ENCODE measurements around the gene ERC1. TPM values are rescaled to one million over a fixed set of nuclear protein-coding genes. Genes with fewer than 3 reads are reported as not detected.
"Not testable (repeated sequence)": the region's sequence is repeated elsewhere in the genome, so short reads cannot be mapped to it uniquely, and the experiment has no call there.

ERC1 gene
- total RNA-seq, 1 experiment from 2014 or later = 7.7 TPM

DNA sequence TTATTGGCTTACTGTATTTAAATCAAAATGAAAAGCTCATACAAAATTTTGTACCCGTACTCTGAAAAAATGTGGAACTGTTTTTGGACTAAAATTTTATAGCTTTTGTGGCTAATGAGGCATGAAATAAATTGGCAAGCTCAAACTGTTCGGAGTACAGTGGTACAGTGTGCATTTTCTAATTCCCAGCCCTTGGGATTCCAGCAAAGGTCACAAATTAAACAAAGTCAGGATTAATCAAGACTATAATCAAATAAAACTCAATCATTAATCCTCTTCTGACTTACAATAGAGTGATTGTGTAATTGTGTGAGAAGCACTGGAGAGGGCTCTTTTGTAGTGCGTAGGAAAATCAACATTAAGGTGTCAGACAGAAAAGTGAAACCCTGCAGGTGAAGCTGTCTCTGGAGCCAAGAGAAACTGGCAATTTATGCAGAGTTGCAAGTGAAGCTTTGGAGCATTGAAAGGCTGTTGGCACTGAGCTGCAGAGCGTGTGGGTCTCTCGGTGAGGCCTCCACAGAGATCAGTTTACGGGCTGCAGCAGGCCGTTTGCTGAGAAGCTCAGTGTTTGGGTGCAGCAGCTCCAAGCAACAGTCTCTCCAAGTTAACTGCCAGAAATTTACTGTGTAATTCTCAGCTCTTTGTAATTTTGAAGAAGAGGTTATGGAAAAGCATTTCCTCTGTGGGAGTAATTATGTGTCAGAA is 327.5 kb downstream of the ERC1 start:
- DNase-seq (ENCODE audit: low spot score) = no peak

DNA sequence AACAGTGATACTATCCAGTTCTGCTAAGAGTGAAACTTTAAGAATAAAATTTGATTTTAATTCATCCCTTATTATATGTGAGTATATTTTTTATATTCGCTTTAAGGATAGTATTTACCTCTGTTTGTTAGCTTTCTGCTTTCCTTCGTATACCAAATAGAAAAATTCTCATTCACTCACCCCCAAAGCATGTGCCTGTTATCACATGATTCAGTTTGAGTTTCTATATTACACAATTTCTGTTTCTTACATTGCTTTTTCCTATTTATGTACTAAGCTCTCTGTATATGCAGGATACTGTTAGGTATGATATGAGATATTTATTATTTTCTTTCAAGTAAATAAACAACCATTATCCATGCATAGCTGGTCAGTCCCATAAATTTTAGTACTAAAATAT is 328.2 kb downstream of the ERC1 start:
- DNase-seq (ENCODE audit: low spot score) = no peak

DNA sequence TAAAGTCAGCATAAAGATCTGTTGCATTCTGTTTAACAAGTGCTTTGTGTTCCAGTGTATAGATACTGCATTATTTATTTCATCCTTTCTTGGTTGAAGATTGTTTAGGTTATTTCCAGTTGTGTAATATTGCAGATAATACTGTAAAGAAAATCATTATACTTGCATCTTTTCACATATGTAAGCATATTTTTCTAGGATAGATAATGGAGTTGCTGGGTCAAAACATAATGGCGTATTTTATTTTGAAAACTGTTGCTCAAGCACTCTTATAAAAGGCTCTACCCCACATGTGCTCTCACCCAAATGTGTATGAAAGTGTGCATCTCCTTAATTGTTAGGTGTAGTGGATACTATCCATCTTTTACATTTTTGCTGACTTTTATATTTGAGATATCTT is 329.0 kb downstream of the ERC1 start:
- DNase-seq (ENCODE audit: low spot score) = no peak

DNA sequence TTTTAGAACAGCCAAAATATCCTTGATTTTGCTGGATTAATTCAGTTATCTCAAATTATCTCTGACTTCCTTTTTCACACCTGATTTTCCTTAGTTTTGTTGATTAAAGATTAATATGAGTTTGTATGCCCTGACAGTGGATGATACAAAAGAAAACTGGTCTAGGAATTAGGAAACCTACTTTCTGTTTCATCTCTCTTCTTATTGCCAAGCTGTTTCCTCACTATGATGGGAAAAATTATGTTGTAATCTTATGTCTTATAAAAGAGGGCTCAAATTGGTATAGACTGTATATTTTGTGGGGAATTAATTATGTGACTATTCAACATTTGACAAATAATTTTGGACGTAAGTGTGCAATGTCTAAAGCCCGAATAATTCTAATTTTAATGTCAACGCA is 331.8 kb downstream of the ERC1 start:
- no peak for DNase-seq (ENCODE audit: low spot score)

DNA sequence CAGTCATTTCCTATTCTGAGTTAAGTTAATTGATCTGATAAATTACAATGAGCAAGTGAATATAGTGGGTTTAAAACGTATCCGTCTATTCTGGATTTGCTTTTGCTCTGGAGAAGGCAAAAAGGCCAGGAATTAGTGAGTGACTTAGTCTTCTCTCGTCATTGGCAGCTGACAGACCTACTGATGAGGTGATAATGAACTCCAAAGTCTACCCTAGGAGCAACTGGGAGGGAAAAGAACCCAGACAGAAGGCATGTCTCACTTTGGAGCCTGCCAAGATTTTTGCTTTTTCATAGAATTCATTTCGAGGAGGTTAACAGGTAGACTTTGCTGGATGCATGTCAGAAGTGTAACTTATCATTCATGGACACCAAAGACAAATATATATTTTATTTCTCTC is 333.1 kb downstream of the ERC1 start:
- DNase-seq (ENCODE audit: low spot score) = no peak

DNA sequence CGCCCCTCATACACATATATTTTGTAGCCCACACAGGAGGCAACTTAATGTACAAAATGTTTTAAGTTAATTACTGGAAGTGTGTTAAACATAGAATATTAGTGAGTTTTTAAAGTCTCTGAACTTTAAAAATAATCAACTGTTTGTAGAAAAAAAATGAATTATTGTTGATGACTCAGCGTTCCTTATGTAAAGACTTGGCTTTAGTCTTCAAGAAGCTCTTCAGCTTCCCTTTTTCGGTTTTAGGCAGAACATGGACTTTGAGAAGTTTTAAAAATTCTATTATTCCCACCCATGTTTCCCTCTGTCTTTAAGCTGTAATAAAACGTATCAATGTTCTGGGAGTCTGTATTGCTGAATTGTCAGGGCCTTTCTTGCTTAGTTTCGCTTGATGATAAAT is 333.9 kb downstream of the ERC1 start:
- DNase-seq (ENCODE audit: low spot score) = no peak

DNA sequence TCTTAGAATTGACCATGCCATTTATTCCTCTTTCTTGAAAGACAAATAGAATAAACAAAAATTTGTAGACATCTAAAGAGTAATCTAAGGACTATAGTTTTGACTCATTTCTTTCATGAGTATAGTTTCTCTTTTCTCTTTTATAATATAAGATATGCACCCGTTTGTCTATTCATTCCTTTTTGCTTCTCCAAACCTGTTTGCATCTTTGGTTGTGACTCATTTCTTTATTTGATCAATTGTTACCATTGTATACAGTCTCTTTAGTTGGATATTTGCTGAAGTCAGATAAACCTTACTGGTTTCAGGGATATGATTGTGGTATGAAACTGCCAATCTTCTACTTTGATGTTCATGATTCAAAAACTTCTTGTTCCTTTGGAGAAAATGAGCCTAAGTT is 334.6 kb downstream of the ERC1 start:
- DNase-seq (ENCODE audit: low spot score) = no peak

DNA sequence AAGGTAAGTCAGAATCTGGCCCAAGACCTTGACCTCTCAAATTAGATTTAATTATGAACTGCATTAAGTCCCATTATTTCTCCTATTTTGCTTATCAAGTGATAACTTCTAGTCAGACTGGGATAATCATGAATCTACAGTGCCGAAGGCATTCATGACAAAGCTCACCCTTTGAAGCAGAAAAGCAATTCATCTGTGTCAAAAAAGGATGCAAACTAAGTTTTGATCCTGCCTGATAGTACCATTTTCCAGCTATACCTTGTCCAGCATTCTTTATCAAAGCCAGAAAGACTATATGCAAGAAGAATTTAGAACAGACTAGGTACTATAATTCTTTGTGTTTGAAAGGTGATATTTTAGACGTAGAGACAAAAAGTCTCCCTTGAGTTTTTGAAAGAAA is 335.2 kb downstream of the ERC1 start:
- no peak for DNase-seq (ENCODE audit: low spot score)

DNA sequence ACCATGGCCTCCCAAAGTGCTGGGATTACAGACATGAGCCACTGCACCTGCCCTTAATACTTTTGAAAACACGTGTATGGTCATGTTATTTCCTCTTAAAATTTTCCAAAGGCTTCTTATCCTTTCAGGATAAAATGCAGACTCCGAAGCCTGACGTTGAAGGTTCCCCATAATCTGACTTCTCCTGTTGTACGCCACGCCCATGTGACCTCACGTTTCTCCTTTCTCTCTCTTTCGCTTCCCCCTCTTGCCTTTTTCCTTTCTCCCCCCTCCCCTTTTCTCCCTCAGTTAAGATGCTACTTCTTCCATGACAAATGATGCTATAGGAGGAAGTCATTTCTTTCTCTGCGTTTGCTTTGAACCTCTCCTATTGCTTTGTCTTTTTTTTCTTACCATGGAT is 337.4 kb downstream of the ERC1 start:
- DNase-seq (ENCODE audit: low spot score) = no peak

DNA sequence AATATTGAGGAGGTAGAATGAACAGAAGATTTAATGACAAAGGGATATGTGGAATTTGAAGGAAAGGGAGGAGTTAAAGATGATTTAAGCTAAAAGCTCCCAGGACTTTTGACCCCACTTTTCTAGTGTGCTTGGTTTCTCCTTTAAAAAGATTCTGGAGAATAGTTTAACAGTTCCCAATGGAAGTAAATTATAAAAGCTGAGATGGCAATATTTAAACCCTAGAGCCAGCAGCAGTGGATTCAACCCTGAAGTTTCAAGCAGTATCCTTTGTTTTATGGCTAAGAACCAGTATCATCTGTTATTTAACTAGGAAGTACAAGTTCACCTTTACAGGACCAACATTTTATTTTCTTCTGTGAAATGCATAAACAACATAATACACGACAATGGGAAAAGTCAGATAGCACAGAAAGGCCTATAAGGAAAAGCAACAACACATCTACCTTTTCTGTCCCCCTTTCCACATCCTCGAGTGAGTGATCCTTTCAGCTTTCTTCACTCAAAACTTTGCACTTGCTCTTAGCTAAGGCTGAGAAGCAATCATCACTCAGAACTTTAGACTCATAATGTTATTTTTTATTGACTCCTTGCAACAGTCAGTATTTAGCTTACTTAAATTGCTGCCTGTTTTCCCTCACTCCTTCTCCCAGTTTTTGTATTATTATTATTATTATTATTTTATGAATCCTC is 338.9 kb downstream of the ERC1 start:
- DNase-seq (ENCODE audit: low spot score) = no peak

DNA sequence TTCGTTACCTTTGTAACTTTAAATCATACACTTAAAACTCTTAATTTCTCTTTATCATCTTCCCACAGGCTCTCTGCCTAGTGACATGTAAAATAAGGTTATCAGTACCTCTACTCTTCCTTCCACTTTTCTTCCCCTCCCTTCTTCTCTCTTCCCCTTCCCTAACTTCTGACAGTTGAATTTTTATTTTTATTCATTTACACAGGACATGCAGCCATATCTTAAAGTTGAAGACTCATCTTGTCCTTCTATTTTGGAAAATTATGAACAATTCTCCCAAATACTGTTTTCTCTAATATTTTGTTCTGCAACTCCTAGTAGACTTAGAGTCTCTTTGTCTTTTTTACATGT is 339.4 kb downstream of the ERC1 start:
- no peak for DNase-seq (ENCODE audit: low spot score)

DNA sequence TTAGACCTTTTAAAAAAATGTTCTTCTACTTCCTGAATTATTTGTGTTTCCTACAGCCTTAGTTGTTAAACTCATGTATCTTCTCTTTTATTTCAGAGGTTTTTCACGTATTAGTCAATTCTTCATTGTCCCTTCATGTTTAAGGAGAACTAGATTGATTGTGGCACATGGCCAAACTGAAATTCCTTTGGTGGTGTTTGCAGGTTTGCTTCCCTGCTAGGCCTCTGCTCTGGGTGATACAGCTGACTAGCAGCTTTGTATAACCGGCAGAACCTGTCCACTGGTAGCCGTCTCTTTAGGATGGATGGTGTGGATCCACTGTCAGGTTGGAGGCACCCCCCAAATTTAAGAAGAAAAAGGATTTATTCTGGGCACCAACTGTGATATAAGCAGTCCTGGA is 341.3 kb downstream of the ERC1 start:
- no peak for DNase-seq (ENCODE audit: low spot score)

DNA sequence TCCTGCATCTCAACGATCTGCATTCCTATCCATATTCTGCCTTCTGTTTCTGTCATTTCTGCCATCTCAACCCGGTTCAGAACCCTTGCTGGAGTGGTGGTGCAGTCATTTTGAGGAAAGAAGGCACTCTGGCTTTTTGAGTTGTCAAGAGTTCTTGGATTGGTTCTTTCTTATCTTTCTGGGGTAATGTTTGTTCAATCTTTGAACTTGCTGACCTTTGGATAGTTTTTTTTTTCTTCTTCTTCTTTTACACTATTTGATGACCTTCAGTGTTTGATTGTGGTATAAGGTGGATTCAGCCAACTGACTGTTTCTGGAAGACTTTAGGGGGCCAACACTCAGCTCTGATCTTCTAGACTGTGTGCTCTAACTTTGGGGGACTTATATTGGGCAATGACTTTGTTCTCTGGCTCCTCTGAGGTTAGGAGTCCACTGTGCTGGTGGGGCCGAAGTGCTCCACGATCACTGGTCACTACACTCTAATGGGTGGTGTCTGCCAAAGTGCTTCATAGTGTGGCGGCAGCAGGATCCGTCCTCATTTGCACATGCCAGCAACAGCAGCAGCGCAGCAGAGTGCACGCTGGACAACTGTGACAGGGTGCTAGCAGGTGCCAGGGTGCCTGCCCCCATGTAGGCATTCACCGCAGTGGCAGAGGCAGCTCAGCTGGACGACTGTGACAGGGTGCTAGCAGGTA is 347.6 kb downstream of the ERC1 start:
- no peak for DNase-seq (ENCODE audit: low spot score)

DNA sequence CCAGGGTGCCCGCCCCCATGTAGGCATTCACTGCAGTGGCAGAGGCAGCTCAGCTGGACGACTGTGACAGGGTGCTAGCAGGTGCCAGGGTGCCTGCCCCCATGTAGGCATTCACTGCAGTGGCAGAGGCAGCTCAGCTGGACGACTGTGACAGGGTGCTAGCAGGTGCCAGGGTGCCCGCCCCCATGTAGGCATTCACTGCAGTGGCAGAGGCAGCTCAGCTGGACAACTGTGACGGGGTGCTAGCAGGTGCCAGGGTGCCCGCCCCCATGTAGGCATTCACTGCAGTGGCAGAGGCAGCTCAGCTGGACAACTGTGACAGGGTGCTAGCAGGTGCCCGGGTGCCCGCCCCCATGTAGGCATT is 348.1 kb downstream of the ERC1 start:
- DNase-seq (ENCODE audit: low spot score) = not testable (repeated sequence)

DNA sequence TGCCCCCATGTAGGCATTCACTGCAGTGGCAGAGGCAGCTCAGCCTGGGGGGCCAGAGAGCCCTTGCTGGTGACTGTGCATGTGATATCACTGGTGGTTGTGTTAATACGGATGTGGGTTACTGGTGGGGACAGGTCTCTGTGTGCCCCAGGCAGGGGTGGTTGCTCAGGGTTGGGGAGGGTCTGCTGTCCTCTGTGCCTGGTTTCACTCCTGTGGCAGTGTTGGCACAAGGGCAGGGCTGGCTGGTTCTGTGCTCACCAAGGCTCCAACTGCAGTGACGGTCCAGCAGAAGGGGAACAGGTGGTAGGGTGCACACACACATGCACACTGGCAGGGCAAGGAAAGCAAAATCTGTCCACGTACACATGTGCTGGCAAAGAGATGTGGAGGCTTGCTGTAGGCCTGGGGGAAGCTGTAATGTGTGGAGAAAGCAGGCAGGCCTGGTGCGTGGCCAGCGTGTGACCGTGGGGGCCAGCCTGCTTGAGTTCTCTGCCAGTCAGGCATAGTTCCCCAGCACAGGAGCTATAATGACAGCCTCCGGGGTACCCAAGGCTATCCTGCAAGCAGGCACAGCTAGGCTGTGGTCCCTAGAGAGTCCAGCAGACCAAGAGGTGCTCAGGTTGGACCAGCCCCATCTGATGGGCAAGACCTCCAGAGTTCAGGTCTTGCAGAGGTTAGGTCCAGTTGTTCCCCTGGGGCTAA is 348.7 kb downstream of the ERC1 start:
- no peak for DNase-seq (ENCODE audit: low spot score)

DNA sequence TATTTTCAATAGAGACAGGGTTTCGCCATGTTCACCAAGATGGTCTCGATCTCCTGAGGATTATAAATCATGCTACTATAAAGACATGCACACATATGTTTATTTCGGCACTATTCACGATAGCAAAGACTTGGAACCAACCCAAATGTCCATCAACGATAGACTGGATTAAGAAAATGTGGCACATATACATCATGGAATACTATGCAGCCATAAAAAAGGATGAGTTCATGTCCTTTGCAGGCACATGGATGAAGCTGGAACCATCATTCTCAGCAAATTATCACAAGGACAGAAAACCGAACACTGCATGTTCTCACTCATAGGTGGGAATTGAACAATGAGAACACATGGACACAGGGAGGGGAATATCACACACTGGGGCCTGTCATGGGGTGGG is 350.2 kb downstream of the ERC1 start:
- DNase-seq (ENCODE audit: low spot score) = not testable (repeated sequence)

DNA sequence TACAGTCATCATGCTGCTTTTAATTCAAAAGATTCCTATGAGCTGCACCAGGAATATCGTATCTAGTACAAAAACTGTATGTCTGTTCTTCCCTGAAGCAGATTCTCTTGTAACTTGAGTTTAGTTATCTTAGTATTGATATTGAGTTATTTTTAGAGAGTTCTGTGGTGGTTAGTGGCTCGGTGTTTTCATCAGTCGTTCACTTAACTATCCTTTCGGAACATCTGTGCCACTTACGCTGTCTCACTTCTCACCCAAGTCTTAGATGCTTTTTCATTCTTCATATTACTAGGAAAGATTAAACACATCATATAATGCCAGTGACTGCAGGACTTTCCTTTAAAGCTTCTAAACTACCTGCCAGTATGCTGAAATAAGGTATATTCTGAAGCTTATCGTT is 352.4 kb downstream of the ERC1 start:
- no peak for DNase-seq (ENCODE audit: low spot score)

DNA sequence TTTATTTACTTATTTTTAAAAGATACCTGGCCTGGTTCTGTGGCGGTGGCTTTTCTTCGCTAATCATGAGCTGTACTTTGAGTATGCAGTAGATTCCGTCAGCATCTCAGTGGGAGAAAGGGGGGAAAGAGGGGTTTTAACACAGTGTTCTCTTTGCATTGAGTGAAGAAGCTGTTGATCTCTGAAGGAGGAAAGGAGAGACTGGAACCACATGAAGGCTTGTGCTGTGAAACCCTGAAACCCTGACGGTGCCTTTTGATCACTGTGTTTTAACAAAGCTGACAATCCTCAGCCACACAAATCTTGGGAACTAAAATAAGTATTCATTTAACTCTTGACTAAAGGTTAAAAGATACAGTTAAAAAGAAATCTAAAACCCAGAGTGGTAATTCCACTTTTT is 353.2 kb downstream of the ERC1 start:
- no peak for DNase-seq (ENCODE audit: low spot score)

DNA sequence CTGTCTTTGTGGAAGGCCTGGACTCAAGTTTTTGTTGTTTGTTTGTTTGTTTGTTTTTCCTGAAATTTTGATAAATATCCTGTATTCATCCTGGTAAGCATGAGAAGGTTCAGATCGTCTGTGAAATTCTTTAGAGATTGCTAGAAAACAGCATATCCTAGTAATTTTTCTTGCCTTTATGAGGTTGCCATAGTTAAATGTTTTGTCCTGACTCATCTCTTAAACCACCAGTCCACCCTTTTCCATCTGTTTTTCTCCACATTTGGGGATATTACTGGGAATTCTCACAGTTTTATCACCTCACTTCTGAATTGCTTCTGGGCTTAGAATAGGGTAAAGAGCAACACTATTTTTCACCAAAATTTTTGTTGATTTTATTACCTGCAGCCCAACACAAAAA is 355.1 kb downstream of the ERC1 start:
- DNase-seq (ENCODE audit: low spot score) = no peak

DNA sequence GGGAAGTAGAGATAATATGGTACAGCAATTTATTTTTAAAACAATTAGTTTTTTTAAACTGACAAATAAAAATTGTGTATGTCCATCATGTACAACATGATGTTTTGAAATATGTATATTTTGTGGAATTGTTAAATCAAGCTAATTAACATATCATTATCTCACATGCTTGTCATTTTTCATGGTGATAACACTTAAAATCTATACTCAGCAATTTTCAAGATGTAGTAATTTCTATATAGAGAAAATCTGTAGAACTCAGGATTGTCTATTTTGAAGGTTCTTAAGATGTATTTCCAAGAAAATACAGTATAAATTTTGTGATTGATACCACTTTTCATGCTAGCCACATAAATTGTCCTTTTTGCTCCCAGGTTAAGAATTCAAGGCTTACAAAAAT is 356.3 kb downstream of the ERC1 start:
- no peak for DNase-seq (ENCODE audit: low spot score)

DNA sequence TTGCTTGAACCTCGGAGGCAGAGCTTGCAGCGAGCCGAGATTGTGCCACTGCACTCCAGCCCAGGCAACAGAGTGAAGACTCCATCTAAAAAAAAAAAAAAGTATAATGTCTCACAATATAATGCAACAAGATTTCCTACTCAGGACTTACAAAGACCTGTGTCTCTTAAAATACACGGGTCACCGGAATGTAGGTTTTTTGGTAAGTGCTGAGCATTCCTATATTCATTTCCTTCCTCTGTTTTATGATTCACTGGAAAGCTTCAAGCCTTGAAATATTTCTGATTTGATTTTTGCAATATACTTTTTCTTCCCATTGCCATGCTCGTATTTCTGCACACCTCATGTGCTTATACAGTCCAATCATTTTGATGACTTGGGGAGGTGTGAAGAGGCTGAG is 357.6 kb downstream of the ERC1 start:
- no peak for DNase-seq (ENCODE audit: low spot score)

DNA sequence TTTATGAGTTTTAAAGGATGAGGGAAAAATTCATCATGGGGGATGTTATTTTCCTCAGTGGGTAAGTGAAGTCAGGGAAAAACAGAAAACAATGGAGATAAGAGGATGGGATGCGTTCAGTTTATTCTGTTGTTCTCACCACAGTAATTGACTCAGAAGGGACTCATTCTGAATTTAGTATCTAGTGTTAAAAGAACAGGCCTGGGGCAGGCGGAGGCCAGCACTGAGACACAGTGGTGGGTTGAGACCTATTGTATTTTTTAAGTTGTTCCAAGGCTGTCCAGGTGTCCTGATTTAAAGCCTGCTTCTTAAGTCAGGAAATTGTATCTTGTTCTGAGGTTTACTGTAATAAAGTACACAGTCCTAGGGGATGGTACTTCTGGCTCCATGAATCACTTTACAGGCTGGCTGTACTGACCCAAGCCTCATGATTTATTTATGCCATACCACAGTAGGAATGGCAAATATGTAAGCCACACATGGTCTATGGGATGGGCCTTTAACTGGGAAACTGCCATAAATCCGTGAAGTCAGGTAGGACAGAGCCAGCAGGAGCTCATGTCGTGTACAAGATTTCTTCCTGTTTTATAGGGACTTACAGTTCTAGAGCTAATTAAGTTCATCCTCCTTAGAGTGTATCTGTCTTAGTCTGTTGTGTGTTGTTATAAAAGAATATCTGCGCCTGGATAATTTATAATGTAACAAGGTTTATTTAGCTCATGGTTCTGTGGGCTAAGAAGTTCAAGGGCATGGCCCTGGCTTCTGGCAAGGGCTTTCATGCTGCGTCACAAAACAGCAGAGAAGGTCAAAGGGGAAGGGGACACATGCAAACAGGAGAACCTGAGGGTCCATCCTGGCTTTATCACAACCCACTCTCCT is 359.3 kb downstream of the ERC1 start:
- DNase-seq (ENCODE audit: low spot score) = peak; percentile 89

All from A172 (cell line).